Vagina (tissue), 2 donors: ENCODE results near the gene KCNJ15. TPM values are rescaled to one million over a fixed set of nuclear protein-coding genes. Genes with fewer than 3 reads are reported as not detected.

Experiments
- DNase-seq, 2 donors: peaks; one replicate each; pipeline ENCODE4 v3.0.0-alpha.2; 2017; ENCODE audit errors: extremely low spot score in 2 of 2
- H3K27ac ChIP-seq: fragments of 200-600 bp; sonication (generic); one replicate; pipeline ENCODE4 v1.5.1; 2019
- H3K27me3 ChIP-seq: fragments of 200-600 bp; sonication (generic); one replicate; pipeline ENCODE4 v1.5.1; 2019
- H3K36me3 ChIP-seq, 2 donors: fragments of 200-600 bp; sonication (generic); one replicate each; pipeline ENCODE4 v1.5.1; 2017 to 2019
- H3K4me1 ChIP-seq: fragments of 200-600 bp; sonication (generic); one replicate; pipeline ENCODE4 v1.5.1; 2019
- H3K4me3 ChIP-seq, 2 donors: fragments of 200-600 bp; sonication (generic); 1 replicate in 1 of 2; 2 replicates in 1 of 2; pipeline ENCODE4 v1.5.1; 2016 to 2019
- H3K9me3 ChIP-seq: fragments of 200-600 bp; sonication (generic); one replicate; pipeline ENCODE4 v1.5.1; 2019
- CTCF ChIP-seq, 3 experiments: fragments of 450-650 bp in 2 of 3; fragments of 200-600 bp in 1 of 3; sonication (generic) in 1 of 3; IDR thresholded peaks; one replicate each; pipeline ENCODE4 v1.5.1; 2017 to 2019; ENCODE audit warnings: antibody characterized with exemption in 3 of 3, mild to moderate bottlenecking in 2 of 3, moderate library complexity in 2 of 3
- POLR2A ChIP-seq, 2 donors: fragments of 450-650 bp; IDR thresholded peaks; one replicate each; pipeline ENCODE4 v1.6.1; 2017; ENCODE audit warnings: antibody characterized with exemption in 2 of 2, mild to moderate bottlenecking in 2 of 2, moderate library complexity in 2 of 2
- POLR2AphosphoS5 ChIP-seq, 2 donors: sonication (generic); formaldehyde crosslinking; IDR thresholded peaks; one replicate each; pipeline ENCODE4 v1.9.0; 2017; ENCODE audit warnings: antibody characterized with exemption in 2 of 2, mild to moderate bottlenecking in 2 of 2, low read depth in 1 of 2; ENCODE audit not compliant: insufficient read depth in 1 of 2
- intact Hi-C: fragments of 100-400 bp; cut with DNase I; formaldehyde crosslinking; loops from one replicate; pipeline ENCODE4 v1.15.1; 2023
- total RNA-seq: library from RNA; depleted of rRNA; stranded (reverse); fragments of >200 nt; gene quantifications from one replicate; pipeline ENCODE4 v1.2.3, GENCODE V29; 2016

The KCNJ15 gene
- total RNA-seq, 1 donor from 2014 or later: 12.3 TPM

DNA sequence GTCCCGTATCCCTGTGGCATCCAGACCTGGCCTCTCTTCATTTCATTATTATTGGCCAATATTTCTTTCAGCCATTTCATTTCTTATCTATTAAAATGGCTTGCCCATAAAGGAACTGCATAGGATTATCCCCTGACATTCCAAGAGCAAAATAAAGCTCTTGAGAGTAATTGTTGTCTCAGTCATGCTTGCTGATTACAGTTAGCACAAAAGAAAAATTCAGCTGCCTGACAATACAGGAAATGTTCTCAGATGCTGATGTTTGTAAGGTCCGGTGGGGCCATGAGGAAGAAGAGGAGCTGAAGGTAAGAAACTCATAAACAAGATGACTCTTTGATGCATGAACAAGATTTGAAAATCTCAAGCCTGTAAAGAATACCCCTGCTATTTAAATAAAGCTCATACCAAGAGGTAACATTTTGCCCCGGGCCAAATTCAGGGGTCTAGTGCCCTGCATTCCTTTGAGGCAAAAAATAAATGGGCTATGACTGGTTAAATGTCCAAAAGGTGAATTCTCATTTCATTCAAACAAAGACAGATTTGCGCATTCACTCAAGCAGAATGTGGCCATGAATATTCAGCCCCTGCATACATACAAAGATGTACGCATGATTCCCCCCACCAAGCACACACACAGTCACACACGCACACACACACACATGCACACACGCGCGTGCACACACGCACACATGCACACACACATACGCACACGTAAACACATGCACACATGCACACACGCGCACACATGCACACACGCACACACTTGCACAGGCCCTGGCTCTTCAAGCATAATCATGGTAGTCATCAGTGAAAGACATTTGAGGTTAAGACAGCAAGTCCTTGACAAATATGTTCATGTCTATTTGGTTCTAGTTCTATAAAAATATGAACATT lies 44.8 kb downstream of the KCNJ15 start:
- DNase-seq: no peak
- Histone ChIP-seq H3K36me3 (no peaks in the 10 kb centered on the region), H3K4me1 (peaks cover 13% of the 10 kb centered on the region), H3K27ac (no peak overlapping the region), H3K4me3 (no peak overlapping the region), H3K9me3 (no peaks in the 10 kb centered on the region), H3K27me3 (no peaks in the 10 kb centered on the region)
- intact Hi-C loops: no loop called here
- no peak for TF ChIP-seq CTCF (IDR thresholded peaks at IDR 0.05)
- no peak for TF ChIP-seq POLR2A (IDR thresholded peaks at IDR 0.05)
- no peak for TF ChIP-seq POLR2AphosphoS5 (IDR thresholded peaks at IDR 0.05; ENCODE audit: insufficient read depth in 1 of 2, low read depth in 1 of 2)

DNA sequence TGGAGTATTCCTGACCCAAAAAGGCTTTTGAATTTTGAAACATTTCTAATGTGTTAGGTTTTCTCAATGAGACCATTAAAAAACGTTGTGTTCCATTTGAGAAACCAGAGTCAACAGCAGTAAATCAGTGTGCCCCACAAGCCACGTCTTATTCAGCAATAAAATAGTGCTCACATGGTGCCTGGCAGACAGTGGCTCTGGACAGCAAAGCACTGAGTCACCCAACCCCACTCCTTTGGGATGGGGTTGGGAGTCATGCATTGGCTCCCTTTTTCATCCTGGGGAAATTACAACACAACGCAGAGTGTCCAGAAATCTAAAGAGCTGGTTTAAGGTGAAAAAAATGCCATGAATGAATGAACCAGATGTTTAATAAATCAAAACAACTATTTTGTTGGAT lies 46.5 kb downstream of the KCNJ15 start:
- Histone ChIP-seq H3K4me3 (no peak overlapping the region), H3K27me3 (no peaks in the 10 kb centered on the region), H3K27ac (peak overlapping the region; percentile 9), H3K9me3 (no peaks in the 10 kb centered on the region), H3K36me3 (no peaks in the 10 kb centered on the region), H3K4me1 (no peaks in the 10 kb centered on the region)
- intact Hi-C loops: no loop called here
- TF ChIP-seq POLR2A (IDR thresholded peaks at IDR 0.05) (no peak), POLR2AphosphoS5 (IDR thresholded peaks at IDR 0.05; ENCODE audit: insufficient read depth in 1 of 2, low read depth in 1 of 2) (peak; percentile 47 to 88)
- no peak for DNase-seq

- H3K27ac ChIP-seq: no peak overlapping the region
- H3K27me3 ChIP-seq: no peaks in the 10 kb centered on the region
- TF ChIP-seq CTCF (IDR thresholded peaks at IDR 0.05) (no peak), POLR2AphosphoS5 (IDR thresholded peaks at IDR 0.05; ENCODE audit: insufficient read depth in 1 of 2, low read depth in 1 of 2) (peak in 1 of 2 donors; percentile 30)
- H3K4me1 ChIP-seq: no peaks in the 10 kb centered on the region
- no peaks in the 10 kb centered on the region for H3K9me3 ChIP-seq
- no peak for DNase-seq
- intact Hi-C loops: no loop called here
- no peaks in the 10 kb centered on the region for H3K36me3 ChIP-seq
- no peak overlapping the region for H3K4me3 ChIP-seq
Observed at GRCh38 chr21:38306433-38307141, 49.8 kb downstream of the KCNJ15 start.

GRCh38 chr21:38307771-38308531 lies 51.2 kb downstream of the KCNJ15 start:
- H3K4me1 ChIP-seq: no peaks in the 10 kb centered on the region
- no peak overlapping the region for H3K27ac ChIP-seq
- intact Hi-C loops: no loop called here
- no peaks in the 10 kb centered on the region for H3K36me3 ChIP-seq
- no peak overlapping the region for H3K4me3 ChIP-seq
- H3K9me3 ChIP-seq: no peaks in the 10 kb centered on the region
- DNase-seq: no peak
- TF ChIP-seq CTCF (IDR thresholded peaks at IDR 0.05): no peak
- TF ChIP-seq POLR2A (IDR thresholded peaks at IDR 0.05): no peak
- no peak for TF ChIP-seq POLR2AphosphoS5 (IDR thresholded peaks at IDR 0.05; ENCODE audit: insufficient read depth in 1 of 2, low read depth in 1 of 2)
- H3K27me3 ChIP-seq: no peaks in the 10 kb centered on the region

DNA sequence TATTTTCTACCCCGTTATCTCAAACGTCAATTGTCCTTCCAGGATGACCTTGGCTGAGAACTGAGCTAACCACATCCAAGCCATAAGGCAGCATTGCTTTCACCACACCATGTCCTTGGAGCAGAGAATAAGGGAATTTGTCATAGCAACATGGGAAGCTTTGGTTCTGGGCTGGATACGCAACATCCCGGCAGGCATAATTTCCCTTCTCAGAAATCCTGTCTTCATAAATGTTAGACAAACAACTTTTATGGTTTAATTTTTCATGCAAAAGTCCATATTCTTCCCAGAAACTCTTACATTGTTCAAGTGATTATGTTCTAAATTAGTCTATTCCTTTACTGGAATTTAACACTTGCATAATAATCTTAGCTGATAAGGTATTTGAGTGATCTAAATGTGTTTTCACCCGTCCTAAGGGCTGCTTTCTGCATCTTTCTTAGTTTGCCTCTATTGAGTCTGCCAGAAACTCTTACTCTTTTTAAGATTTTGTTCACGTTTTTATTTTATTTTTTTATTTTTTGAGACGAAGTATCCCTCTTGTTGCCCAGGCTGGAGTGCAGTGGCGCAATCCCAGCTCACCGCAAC lies 51.8 kb downstream of the KCNJ15 start:
- Histone ChIP-seq H3K36me3 (no peaks in the 10 kb centered on the region), H3K27ac (no peak overlapping the region), H3K4me3 (no peak overlapping the region), H3K27me3 (no peaks in the 10 kb centered on the region), H3K4me1 (no peaks in the 10 kb centered on the region), H3K9me3 (no peaks in the 10 kb centered on the region)
- intact Hi-C loops: no loop called here
- no peak for DNase-seq
- TF ChIP-seq CTCF (IDR thresholded peaks at IDR 0.05) (no peak), POLR2A (IDR thresholded peaks at IDR 0.05) (no peak), POLR2AphosphoS5 (IDR thresholded peaks at IDR 0.05; ENCODE audit: insufficient read depth in 1 of 2, low read depth in 1 of 2) (no peak)
